ENCODE results near the gene ANG.

ANG gene

DNA sequence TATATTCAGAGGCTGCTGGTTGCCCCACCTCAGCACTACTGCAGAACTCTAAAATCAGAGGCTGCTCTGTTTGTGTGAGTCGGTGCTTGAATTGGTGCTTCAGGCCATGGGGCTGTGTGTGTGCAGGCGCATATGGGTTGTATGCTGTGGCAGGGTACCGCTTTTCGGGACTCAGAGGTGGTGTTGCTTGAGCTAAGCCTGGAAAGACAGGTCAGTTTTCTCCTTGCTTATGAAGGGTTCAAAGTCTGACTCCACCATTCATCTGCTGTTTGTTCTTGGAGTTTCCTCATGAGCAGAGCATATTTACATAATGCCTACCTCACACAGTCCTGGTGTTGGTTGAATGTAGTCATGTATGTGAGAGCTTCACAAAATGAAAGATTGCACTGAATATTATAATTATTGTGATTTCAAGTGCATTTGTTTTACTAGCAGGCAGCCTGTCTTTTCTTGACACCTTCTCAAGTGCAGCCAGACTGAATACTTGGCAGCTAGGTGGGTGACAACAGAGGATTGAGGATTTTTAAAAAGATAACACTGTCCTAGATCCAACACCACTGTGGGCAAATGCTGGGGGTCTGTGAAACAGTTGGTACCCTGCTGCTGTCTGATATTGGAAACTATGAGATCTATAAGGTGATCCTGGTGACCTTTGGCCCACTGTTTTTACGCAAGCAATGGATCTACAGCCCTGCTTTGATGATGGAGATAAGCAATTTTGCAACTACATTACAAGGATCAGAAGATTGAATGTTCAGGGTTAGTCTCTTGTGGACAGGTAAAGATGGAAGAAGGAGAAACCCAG lies 1.0 kb upstream of the ANG start:
- Histone ChIP-seq H3K4me1 (ENCODE audit: low read length) (peaks cover 20% of the 10 kb centered on the region), H3K4me3 (ENCODE audit: low read length) (no peak overlapping the region), H3K9ac (ENCODE audit: low read length) (no peak overlapping the region), H4K20me1 (ENCODE audit: insufficient read depth, low read length) (no peaks in the 10 kb centered on the region), H3K9me3 (ENCODE audit: insufficient read depth, low read length) (no peaks in the 10 kb centered on the region), H3K27me3 (ENCODE audit: low read depth, low read length) (no peaks in the 10 kb centered on the region), H3K27ac (ENCODE audit: low read length) (no peak overlapping the region), H3K36me3 (replicated peaks; ENCODE audit: low read depth, low read length) (no peaks in the 10 kb centered on the region), H3K4me2 (ENCODE audit: low read length) (no peak overlapping the region), H3K79me2 (ENCODE audit: low read length) (no peaks in the 10 kb centered on the region), H2AFZ (ENCODE audit: low read depth, low read length) (no peak overlapping the region)
- TF ChIP-seq, protein P1, sequence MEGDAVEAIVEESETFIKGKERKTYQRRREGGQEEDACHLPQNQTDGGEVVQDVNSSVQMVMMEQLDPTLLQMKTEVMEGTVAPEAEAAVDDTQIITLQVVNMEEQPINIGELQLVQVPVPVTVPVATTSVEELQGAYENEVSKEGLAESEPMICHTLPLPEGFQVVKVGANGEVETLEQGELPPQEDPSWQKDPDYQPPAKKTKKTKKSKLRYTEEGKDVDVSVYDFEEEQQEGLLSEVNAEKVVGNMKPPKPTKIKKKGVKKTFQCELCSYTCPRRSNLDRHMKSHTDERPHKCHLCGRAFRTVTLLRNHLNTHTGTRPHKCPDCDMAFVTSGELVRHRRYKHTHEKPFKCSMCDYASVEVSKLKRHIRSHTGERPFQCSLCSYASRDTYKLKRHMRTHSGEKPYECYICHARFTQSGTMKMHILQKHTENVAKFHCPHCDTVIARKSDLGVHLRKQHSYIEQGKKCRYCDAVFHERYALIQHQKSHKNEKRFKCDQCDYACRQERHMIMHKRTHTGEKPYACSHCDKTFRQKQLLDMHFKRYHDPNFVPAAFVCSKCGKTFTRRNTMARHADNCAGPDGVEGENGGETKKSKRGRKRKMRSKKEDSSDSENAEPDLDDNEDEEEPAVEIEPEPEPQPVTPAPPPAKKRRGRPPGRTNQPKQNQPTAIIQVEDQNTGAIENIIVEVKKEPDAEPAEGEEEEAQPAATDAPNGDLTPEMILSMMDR (IDR thresholded peaks at IDR 0.05; ENCODE audit: low read depth, low read length), result no peak
- no peak for TF ChIP-seq EZH2phosphoT487 (IDR thresholded peaks at IDR 0.05; ENCODE audit: low read depth)

DNA sequence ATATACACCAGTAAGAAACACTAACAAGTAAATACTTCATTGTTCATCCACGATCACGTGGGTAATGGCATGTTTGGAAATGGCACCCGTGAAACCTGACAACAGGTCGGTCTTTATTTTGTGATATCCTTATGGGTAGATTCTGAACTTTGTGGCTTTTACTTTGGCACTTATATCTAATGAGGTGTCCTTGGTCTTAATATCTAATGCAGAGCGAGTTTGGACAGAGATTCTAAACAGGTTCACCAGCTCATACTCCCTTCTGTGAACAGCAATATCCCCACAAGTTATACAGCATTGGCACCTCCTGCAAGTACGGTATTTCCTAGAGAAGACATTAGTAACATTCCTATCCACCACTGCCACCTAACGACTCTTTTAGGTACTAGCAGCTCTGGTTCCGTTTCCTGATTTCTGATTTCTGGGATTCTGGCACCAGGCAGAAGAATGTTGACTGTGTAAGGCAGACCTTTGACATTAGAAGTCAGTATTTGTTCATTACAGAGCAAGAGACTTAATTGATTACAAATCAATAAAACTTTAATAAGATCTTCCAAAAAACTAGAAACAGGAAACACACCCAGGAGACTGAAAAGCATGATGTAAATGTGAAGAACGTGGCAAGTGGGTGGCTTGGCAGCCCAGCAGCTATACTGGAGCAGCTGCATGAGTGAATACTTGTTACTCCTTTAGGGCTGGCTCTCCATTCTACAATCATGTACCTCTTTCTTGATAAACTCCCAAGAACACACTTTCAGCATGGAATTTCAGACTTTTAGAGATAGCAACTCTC lies 2.5 kb downstream of the ANG start:
- H3K79me2 ChIP-seq (ENCODE audit: low read length), result no peaks in the 10 kb centered on the region
- H3K36me3 ChIP-seq (replicated peaks; ENCODE audit: low read depth, low read length), result no peaks in the 10 kb centered on the region
- H3K9ac ChIP-seq (ENCODE audit: low read length), result no peak overlapping the region
- H3K27ac ChIP-seq (ENCODE audit: low read length), result no peak overlapping the region
- H3K9me3 ChIP-seq (ENCODE audit: insufficient read depth, low read length), result no peaks in the 10 kb centered on the region
- peak overlapping the region; percentile 40; the same call in 1 of the 2 replicates for H3K4me3 ChIP-seq (ENCODE audit: low read length)
- H2AFZ ChIP-seq (ENCODE audit: low read depth, low read length), result 0 out of 2 replicates have a peak overlapping the region, but pooled peaks have one; percentile 9
- peaks cover 16% of the 10 kb centered on the region for H3K4me1 ChIP-seq (ENCODE audit: low read length)
- H4K20me1 ChIP-seq (ENCODE audit: insufficient read depth, low read length), result no peaks in the 10 kb centered on the region
- TF ChIP-seq, protein P1 (IDR thresholded peaks at IDR 0.05; ENCODE audit: low read depth, low read length), result peak; percentile 92
- no peak for TF ChIP-seq EZH2phosphoT487 (IDR thresholded peaks at IDR 0.05; ENCODE audit: low read depth)
- H3K4me2 ChIP-seq (ENCODE audit: low read length), result peak overlapping the region; percentile 47
- no peaks in the 10 kb centered on the region for H3K27me3 ChIP-seq (ENCODE audit: low read depth, low read length)

DNA sequence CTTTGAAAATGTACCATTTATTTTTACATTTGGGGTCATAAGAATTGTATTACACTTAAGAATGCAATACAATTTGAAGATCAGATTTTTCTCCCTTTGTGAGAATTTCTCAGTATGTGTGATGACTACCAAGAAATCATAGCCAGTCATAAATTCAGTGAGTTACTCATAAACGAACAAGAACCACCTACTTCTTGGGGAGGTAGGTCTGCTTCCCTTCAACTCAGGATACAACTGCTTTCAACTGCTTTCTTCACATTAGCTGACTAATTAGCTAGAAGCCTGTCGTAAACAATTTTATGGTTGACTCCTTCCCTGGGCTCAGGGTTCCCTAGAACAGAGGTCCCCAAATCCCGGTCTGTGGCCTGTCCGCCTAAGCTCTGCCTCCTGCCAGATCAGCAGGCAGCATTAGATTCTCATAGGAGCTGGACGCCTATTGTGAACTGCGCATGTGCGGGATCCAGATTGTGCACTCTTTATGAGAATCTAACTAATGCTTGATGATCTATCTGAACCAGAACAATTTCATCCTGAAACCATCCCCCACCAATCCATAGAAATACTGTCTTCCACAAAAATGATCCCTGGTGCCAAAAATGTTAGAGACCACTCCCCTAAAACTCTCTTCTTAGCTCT lies 3.7 kb downstream of the ANG start:
- H3K27me3 ChIP-seq (ENCODE audit: low read depth, low read length), result no peaks in the 10 kb centered on the region

More for the DNA sequence above, 3.7 kb downstream of the ANG start:
- Histone ChIP-seq H3K36me3 (replicated peaks; ENCODE audit: low read depth, low read length) (no peaks in the 10 kb centered on the region), H2AFZ (ENCODE audit: low read depth, low read length) (no peak overlapping the region), H3K4me1 (ENCODE audit: low read length) (peaks cover 18% of the 10 kb centered on the region), H3K4me2 (ENCODE audit: low read length) (no peak overlapping the region), H3K27ac (ENCODE audit: low read length) (no peak overlapping the region), H3K79me2 (ENCODE audit: low read length) (no peaks in the 10 kb centered on the region), H3K4me3 (ENCODE audit: low read length) (no peak overlapping the region), H4K20me1 (ENCODE audit: insufficient read depth, low read length) (no peaks in the 10 kb centered on the region), H3K9ac (ENCODE audit: low read length) (no peak overlapping the region), H3K9me3 (ENCODE audit: insufficient read depth, low read length) (no peaks in the 10 kb centered on the region)
- TF ChIP-seq, protein P1 (IDR thresholded peaks at IDR 0.05; ENCODE audit: low read depth, low read length), result no peak
